Activated T-cell treated with anti-CD3 and anti-CD28 coated beads, Interleukin-2, amount 50 U/mL, for 48 hours (primary cell): Measurements from ENCODE around the gene DIPK1B.
A peak's percentile ranks its signal among the peaks of the same experiment; 100 is the strongest.

Experiments
- DNase-seq, 2 experiments: peaks; one replicate each; pipeline ENCODE4 v3.0.0-alpha.2; 2020

DIPK1B gene

GRCh38 chr9:136721339-136722092, 9.1 kb downstream of the DIPK1B start:
- peak in 1 of 2 experiments; percentile 48 for DNase-seq

GRCh38 chr9:136722093-136722968, 10.0 kb downstream of the DIPK1B start:
- peak in 1 of 2 experiments; percentile 60 for DNase-seq

GRCh38 chr9:136722969-136723356, 10.6 kb downstream of the DIPK1B start:
- peak in 1 of 2 experiments; percentile 59 for DNase-seq

GRCh38 chr9:136723362-136723976, 11.1 kb downstream of the DIPK1B start:
- DNase-seq: no peak

- no peak for DNase-seq
Observed at GRCh38 chr9:136723989-136724388, 11.6 kb downstream of the DIPK1B start.

GRCh38 chr9:136724772-136725171, 12.4 kb downstream of the DIPK1B start:
- DNase-seq: no peak

- peak in 1 of 2 experiments; percentile 34 for DNase-seq
Observed at GRCh38 chr9:136725612-136726011, 13.2 kb downstream of the DIPK1B start.

GRCh38 chr9:136726118-136726517, 13.7 kb downstream of the DIPK1B start:
- DNase-seq: no peak

GRCh38 chr9:136726631-136727191, 14.3 kb downstream of the DIPK1B start:
- DNase-seq: peak; percentile 56 to 67

- peak; percentile 95 to 96 for DNase-seq
Observed at GRCh38 chr9:136728080-136728547, 15.7 kb downstream of the DIPK1B start.

GRCh38 chr9:136728548-136729123, 16.3 kb downstream of the DIPK1B start:
- peak in 1 of 2 experiments; percentile 60 for DNase-seq

GRCh38 chr9:136729144-136729543, 16.8 kb downstream of the DIPK1B start:
- DNase-seq: peak in 1 of 2 experiments; percentile 36

- DNase-seq: no peak
Observed at GRCh38 chr9:136729926-136730325, 17.6 kb downstream of the DIPK1B start.

- DNase-seq: no peak
Observed at GRCh38 chr9:136732444-136733178, 20.2 kb downstream of the DIPK1B start.

- no peak for DNase-seq
Observed at GRCh38 chr9:136733611-136734010, 21.2 kb downstream of the DIPK1B start.

- DNase-seq: no peak
Observed at GRCh38 chr9:136734837-136735496, 22.6 kb downstream of the DIPK1B start.

- no peak for DNase-seq
Observed at GRCh38 chr9:136735812-136736480, 23.6 kb downstream of the DIPK1B start.

GRCh38 chr9:136738960-136739359, 26.6 kb downstream of the DIPK1B start:
- no peak for DNase-seq

- no peak for DNase-seq
Observed at GRCh38 chr9:136739509-136739908, 27.1 kb downstream of the DIPK1B start.

- DNase-seq: no peak
Observed at GRCh38 chr9:136740069-136740468, 27.7 kb downstream of the DIPK1B start.

GRCh38 chr9:136740491-136740890, 28.1 kb downstream of the DIPK1B start:
- no peak for DNase-seq
